Cardiac septum (tissue), 1 donor: ENCODE measurements around the gene ACAA1. TPM values are rescaled to one million over a fixed set of nuclear protein-coding genes. Genes with fewer than 3 reads are reported as not detected.

Experiments used
- DNase-seq: peaks from one replicate; pipeline ENCODE4 v3.0.0-alpha.2; 2020; ENCODE audit warnings: low spot score
- intact Hi-C: fragments of 100-400 bp; cut with DNase I; formaldehyde crosslinking; loops from one replicate; pipeline ENCODE4 v1.14.0; 2022
- total RNA-seq: library from RNA; stranded (reverse); fragmentation: NEBNext Ultra II Directional; extraction: Animal tissue kit (Norgen Biotek cat#: 25700); gene quantifications from one replicate; pipeline ENCODE4 v1.2.1, GENCODE V29; 2021
- donor health status: DM: no; HTN: no; CAD: no.

The ACAA1 gene
- total RNA-seq, 1 donor from 2014 or later, result 86.8 TPM

- no peak for DNase-seq
- intact Hi-C loops, result no loop called here
Measured at GRCh38 chr3:38122712-38123290, 14.1 kb downstream of the ACAA1 start.

- DNase-seq, result no peak
- intact Hi-C loops, result no loop called here
Measured at GRCh38 chr3:38121832-38122461, 15.0 kb downstream of the ACAA1 start.

- no peak for DNase-seq
- intact Hi-C loops, result no loop called here
Measured at GRCh38 chr3:38121451-38121831, 15.5 kb downstream of the ACAA1 start.

- DNase-seq, result no peak
- intact Hi-C loops, result no loop called here
Measured at GRCh38 chr3:38120693-38121450, 16.1 kb downstream of the ACAA1 start.

GRCh38 chr3:38119821-38120692, 16.9 kb downstream of the ACAA1 start:
- intact Hi-C loops, result loop anchor here (2.0 kb wide), 1 partner anchor 361 kb away; no protein-coding TSS in a partner anchor
- DNase-seq, result no peak

GRCh38 chr3:38119248-38119544, 17.7 kb downstream of the ACAA1 start:
- intact Hi-C loops, result loop anchor here (2.0 kb wide), 1 partner anchor 362 kb away; no protein-coding TSS in a partner anchor
- DNase-seq, result peak; percentile 35

- intact Hi-C loops, result loop anchor here (2.0 kb wide), 1 partner anchor 362 kb away; no protein-coding TSS in a partner anchor
- DNase-seq, result no peak
Measured at GRCh38 chr3:38118421-38119247, 18.3 kb downstream of the ACAA1 start.

GRCh38 chr3:38117748-38118420, 19.0 kb downstream of the ACAA1 start:
- peak; percentile 75 for DNase-seq
- intact Hi-C loops, result loop anchor here (2.0 kb wide), 1 partner anchor 363 kb away; no protein-coding TSS in a partner anchor

GRCh38 chr3:38117163-38117716, 19.7 kb downstream of the ACAA1 start:
- intact Hi-C loops, result no loop called here
- DNase-seq, result peak; percentile 76

GRCh38 chr3:38116471-38117162, 20.3 kb downstream of the ACAA1 start:
- peak; percentile 68 for DNase-seq
- intact Hi-C loops, result no loop called here

- intact Hi-C loops, result no loop called here
Measured at GRCh38 chr3:38115645-38116427, 21.1 kb downstream of the ACAA1 start.

GRCh38 chr3:38114875-38115644, 21.9 kb downstream of the ACAA1 start:
- DNase-seq, result no peak
- intact Hi-C loops, result no loop called here

More at GRCh38 chr3:38115645-38116427, 21.1 kb downstream of the ACAA1 start:
- peak; percentile 59 for DNase-seq

- no peak for DNase-seq
- intact Hi-C loops, result no loop called here
Measured at GRCh38 chr3:38114052-38114874, 22.7 kb downstream of the ACAA1 start.

GRCh38 chr3:38112378-38112761, 24.6 kb downstream of the ACAA1 start:
- DNase-seq, result no peak
- intact Hi-C loops, result no loop called here

GRCh38 chr3:38111696-38112377, 25.1 kb downstream of the ACAA1 start:
- DNase-seq, result no peak
- intact Hi-C loops, result no loop called here
